GM18909 (cell line): ENCODE measurements around the gene LRRTM1.

Experiments
- ATAC-seq: cut with Tn5 transposase; IDR thresholded peaks from one replicate; pipeline ENCODE4 v1.9.1; 2021; ENCODE audit warnings: mild to moderate bottlenecking; ENCODE audit not compliant: unreplicated experiment, poor library complexity

The LRRTM1 gene

DNA sequence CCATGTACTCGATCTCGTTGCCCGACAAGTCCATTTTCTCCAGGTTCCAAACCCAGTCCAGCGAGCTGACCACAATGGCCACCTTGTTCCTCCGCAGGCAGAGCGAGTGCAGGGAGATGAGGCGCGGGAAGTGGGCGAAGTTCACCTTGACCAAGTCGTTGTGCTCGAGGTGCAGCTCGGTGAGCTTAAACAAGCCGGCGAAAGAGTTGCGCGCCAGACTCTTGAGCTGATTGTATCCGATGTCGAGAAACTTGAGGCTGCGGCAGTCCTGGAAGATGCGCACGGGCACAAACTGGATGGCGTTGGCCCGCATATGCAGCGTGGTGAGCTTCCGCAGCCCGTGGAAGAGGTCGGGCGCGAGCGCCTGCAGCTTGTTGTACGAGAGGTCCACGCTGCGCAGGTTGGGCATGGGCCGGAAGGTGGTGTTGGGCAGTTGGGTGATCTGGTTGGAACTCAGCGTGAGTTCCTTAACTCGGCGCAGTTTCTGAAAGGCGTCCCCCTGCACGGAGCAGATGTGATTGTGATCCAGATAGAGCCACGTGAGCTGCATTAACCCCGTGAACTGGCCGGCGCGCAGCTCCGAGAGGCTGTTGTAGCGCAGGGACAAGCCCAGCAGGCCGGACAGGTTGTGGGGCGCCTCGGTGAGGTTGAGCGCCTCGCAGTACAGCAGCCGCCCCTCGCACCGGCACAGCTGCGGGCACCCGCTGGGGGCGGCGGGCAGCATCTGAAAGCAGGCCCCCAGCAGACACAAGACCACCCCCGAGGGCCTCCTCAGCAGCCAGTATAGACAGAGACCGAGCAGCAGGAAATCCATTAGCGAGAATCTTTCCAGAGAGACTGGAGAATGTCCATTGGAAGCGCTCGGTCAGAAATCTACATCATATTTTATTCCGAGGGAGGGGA is 1.3 kb downstream of the LRRTM1 start:
- ATAC-seq = no peak

GRCh38 chr2:80302314-80303005 is 2.1 kb downstream of the LRRTM1 start:
- no peak for ATAC-seq

DNA sequence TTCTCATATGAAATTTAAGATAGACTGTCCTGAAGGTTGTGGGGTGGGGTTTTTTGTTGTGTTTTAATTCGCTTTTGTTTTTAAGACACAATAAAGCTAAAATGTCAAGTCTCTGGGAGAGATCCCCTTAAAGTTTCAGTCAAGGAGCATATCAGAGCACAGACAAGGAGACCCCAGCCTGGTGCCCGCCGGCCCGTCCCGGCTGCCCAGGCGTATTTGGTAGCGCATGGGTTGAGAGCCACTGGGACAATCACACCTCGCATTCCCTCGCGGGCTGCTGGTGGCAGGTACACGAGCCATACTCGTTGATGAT is 2.6 kb downstream of the LRRTM1 start:
- no peak for ATAC-seq

GRCh38 chr2:80300954-80301353 is 3.6 kb downstream of the LRRTM1 start:
- no peak for ATAC-seq

GRCh38 chr2:80300346-80300745 is 4.2 kb downstream of the LRRTM1 start:
- ATAC-seq = no peak

DNA sequence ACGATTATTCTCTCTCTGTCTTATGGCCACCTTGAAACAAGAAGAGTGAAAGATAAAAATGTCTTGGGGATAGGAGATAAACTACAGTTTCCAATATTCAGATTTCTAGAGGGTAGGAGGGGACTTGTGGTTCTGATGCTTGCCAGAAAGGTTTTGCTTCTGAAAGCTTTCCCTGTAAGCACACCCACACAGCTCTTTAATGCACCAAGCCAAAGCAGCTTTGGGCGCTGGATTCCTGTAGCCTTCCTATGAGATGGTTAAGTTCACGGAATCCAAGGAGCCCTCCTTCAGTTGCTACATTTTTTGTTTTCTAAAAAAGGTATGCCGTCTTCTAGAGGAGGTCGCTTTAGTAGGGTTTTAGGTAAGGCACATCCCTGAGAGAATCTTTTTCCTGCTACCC is 4.9 kb downstream of the LRRTM1 start:
- no peak for ATAC-seq

- ATAC-seq = no peak
Observed at GRCh38 chr2:80298954-80299353, 5.6 kb downstream of the LRRTM1 start.

DNA sequence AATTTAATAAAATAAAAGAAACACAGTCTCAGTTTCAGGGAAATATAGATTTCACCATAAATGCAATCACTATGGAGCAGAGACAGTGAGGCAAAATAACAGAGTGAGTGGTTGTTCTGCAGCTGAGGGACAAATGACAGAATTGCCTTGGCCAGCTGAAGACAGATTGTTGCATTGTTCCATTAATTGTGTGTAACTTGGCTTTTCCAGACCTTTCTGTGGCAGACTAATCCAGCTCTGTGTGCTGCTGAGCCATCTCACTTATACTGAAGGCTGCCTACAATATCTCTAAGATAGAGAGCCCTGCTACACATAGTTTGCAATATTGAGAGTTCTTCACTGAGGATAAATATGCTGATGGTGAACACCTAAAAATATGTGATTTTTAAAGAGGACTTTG is 11.5 kb downstream of the LRRTM1 start:
- ATAC-seq = no peak

- ATAC-seq = no peak
Observed at GRCh38 chr2:80292474-80292873, 12.1 kb downstream of the LRRTM1 start.

DNA sequence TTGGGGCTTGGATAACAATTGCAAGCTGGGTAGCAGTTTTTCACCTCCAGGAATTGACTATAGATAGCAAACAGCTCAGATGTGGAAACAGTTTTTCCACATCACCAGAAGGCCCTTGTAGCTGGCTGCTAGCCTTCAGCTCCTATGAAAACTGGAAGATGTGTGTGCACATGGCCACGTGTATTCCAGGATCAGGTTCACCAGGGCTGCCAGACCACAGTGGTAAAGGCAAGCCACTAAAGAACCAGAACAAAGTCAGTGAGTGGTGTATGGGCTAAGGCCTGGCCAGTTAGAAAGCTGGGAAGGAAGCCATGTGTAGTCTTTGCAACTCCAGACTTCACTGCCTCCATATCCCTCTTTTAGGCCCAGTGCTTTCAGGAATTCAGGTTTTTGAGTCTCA is 12.9 kb downstream of the LRRTM1 start:
- no peak for ATAC-seq

DNA sequence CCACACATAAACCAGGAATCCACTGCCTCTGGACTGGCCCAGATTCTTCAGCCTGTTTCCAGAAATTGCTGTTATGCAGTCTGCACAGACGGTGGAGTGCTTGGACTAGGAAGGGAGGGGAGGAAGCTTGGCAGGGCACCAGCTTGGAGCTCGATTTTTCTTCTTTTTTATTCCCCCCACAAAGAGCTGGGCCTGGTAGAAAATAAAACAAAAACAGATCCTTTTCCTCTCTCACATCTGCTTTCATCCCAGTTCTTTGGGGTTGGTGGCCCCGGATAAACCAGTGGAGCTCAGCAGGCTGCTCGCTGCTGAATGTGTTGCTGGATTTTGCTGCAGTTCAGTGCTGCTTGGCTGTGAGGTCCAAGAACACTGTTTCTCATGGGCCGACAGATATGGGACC is 16.0 kb downstream of the LRRTM1 start:
- ATAC-seq = no peak

DNA sequence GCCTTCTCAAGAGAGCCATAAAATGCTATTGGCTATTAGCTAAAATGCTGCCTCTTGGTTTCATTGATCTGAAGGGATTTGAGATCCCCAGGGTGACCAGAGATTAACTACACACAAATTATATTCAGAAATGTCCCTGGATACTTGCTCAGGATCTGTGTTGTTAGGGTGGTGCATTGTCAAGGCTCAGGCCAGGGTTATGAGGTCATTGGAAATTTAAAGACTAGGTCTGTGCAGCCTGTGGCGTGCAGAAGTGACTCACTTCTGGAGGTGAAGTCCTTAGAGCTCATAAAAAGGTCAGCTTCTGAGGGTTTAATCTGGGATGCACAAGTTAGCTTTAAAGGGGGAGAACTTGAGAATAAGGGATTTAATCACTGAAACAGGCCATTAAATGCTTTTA is 23.5 kb downstream of the LRRTM1 start:
- no peak for ATAC-seq

GRCh38 chr2:80280598-80280997 is 24.0 kb downstream of the LRRTM1 start:
- ATAC-seq = no peak

- ATAC-seq = no peak
Observed at GRCh38 chr2:80269806-80270205, 34.7 kb downstream of the LRRTM1 start.

- ATAC-seq = no peak
Observed at GRCh38 chr2:80266231-80266630, 38.3 kb downstream of the LRRTM1 start.

DNA sequence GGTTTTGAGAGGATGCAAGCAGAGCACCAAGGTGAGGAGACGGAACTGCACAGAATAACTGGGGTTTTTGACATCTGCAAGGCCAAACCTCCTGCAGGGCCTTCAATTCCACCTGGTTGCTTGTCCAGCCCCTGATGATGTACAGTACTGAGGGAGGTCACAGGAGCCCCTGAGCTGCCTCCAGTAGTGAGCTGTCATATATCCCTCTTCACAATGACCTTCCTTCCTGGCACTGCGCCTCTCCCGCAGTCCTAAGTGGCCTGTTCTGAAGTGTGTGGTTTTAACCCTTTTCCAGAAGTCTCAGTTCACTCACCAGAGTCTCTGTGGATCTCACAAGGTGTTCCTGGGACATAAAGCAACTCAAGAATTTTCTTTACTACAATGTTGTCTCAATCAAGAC is 45.3 kb downstream of the LRRTM1 start:
- no peak for ATAC-seq

GRCh38 chr2:80258793-80259192 is 45.8 kb downstream of the LRRTM1 start:
- no peak for ATAC-seq

DNA sequence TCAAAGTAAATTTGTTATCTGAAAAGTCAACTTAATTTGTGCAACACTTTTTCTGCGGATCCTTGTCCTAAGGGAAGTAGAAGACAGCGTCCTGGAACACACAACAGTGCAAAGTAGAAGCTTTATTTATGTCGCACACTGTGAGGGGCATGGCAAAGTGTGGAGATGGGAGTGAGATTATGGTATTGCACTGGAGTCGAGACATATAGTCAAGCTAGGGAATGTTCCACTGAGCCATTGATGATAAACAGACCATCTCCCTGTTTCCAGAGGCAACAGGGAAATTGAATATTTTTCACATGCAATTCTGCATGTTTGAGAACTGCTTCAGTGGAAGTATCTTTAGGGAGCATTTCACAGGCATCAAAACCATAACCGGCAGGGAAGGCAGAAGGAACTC is 46.2 kb downstream of the LRRTM1 start:
- ATAC-seq = no peak

DNA sequence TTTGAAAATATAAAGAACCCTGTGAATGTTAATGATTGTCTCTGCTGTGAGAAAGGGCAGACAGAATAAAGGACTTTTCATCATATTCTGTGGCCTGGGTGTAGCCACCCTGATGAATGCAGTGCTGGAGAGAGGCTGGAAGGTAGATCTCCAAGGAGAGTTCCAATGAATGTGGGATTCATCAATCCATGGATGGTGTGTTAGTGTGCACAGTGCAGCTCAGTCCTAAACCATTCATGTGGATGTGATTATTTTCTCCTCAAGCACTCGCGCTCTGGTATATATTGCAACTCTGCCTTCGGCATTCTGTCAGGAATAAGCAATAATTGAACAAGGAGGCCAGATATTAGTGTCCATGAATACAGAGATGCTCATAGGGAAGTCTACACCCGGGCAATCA is 47.1 kb downstream of the LRRTM1 start:
- ATAC-seq = no peak

GRCh38 chr2:80256782-80257167 is 47.8 kb downstream of the LRRTM1 start:
- ATAC-seq = no peak

DNA sequence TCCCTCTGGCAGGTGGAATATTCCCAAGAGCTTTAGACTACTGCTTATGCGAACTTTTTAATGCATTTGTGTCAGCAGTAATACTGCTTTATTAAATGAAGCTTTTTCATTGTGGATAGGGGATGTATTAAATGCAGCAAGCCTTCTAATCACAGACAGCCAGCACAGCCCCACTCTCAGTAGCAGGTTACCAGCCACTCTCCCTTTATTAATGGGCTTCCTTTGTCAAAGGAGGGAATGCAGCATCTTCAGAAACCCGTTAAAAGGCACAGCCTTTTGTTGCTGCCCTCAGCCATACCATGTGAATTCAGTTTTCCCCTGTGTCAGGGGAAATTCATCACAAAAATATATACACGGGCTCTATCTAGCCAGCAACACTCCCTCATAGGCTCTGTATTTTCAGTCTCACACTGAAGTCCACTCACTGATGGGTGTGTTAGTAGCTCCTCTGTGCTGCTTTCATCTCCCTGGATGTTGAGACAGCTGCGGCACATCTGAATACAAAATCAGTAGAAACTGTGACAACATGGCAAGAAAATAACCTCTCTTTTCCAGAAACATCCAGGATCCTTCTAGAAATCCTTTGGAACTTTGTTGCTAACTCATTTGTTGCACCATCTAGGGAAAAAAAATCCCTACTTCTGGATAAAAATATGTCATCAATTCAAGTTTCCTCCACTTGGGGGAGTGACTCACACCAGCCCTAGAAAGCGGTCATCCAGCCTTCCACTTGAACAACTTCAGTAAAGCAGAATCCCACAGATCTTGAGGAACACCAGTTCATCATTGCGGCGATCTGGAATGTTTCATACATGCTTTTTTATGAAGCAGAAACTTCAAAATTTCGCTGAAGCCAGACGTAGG is 48.4 kb downstream of the LRRTM1 start:
- ATAC-seq = no peak
